HG03196 (cell line): Measurements from ENCODE around the gene ROBO3.

Source experiments
- ATAC-seq: cut with Tn5 transposase; IDR thresholded peaks from one replicate; pipeline ENCODE4 v1.9.1; 2021; ENCODE audit not compliant: unreplicated experiment

The ROBO3 gene

DNA sequence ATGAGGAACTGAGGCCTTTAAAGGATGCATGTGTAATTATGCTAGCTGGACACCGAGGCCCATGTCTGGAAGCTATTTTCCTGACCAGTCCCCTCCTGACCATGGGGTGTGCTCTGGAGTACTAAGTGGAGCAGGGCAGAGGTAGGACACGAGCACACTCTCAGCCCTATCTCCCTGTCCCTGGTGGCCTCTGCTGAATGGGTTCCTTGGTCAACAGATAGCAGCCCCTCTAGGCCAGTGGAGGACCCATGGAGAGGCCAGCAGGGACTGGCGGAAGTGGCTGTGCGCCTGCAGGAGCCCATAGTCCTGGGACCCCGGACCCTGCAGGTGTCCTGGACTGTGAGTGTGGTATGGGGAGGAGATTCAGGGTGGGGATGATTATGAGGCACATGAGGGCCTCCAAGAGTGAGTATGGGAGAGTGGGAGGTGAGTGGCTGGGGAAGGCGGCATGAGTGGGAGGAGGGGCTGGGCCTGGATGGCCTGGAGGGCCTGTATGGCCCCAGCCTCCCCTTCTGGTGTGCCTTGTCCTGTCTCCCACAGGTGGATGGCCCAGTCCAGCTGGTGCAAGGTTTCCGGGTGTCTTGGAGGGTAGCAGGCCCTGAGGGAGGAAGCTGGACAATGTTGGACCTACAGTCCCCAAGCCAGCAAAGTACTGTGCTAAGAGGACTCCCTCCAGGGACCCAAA, 9.5 kb downstream of the ROBO3 start:
- ATAC-seq, result no peak

DNA sequence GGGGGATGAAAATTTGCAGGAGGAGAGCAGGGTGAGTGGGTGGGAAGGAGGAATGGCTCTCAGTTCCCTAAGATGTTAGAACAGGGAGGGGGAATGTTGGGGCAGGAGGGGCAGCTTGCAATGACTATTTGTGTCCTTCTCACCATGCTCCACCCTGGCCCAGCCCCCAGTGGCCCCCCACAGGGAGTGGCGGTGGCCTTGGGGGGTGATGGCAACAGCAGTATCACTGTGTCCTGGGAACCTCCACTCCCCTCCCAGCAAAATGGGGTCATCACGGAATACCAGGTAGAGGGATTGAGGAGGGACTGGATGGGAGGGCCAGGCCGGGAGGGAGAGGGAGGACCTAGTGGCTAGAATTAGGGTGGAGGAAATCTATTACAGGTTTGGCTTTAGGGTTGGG, 10.2 kb downstream of the ROBO3 start:
- ATAC-seq, result no peak

DNA sequence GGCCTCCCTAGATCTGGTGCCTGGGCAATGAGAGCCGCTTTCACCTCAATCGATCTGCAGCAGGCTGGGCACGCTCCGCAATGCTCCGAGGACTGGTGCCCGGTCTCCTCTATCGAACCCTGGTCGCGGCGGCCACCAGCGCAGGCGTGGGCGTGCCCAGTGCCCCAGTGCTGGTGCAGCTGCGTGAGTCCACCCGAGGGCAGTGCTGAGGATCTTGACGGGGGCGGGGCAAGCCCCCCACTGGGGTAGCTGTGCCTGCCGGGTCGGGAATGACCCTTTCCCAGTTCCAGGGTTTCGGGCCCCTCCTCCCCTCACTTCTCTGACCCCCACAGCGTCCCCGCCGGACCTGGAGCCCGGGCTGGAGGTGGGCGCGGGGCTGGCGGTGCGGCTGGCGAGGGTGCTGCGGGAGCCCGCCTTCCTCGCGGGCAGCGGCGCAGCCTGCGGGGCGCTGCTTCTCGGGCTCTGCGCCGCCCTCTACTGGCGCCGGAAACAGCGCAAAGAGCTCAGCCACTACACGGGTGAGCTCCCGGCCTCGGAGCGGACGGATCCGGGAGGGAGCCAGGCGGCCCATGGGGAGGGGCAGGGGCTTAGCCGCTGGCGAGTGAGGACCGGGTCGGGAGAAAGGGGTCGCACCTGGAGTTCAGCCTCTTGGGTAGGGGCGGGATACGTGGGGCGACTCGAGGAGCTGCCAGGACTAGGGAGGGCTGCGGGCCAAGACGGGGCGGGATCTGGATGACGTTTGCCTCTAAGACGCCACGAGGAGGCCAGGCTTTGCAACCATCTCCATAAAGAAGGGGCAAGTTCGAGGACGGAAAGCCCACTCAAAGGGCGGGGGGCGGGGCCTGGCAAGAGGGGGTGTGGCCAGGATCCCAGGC, 10.9 kb downstream of the ROBO3 start:
- peak; percentile 90 for ATAC-seq

DNA sequence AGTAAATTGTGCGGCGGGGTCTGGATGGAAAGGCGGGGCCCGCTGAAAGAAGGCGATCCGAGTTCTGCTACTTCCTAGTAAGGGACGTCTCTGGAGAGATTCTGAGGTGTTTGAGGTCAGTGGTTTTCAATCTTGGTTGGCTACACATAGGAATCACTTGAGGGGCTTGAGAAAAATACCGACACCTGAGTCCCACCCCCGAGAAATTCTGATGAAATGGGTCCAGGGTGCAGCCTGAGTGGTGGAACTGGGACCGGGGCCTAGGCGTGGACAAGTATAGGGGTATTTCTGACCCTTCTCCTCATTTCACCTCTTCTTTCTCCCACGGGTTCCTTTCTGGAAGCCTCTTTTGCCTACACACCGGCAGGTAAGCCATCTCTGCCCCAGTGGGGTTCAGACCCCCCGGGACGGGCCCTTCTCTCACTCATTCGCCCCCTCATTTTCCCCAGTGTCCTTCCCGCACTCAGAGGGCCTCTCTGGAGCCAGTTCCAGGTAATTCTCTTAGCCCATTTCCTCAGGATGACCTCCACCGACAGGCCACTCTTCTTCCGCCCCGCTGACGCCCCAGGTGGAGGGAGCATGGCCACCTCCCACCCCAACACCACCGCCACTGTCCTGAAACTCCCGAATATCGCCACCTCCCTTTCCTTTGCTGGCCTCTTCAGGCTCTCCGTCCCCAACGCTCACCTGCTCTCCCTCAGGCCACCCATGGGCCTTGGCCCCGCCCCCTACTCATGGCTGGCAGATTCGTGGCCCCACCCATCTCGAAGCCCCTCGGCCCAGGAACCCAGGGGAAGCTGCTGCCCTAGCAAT, 11.8 kb downstream of the ROBO3 start:
- ATAC-seq, result no peak

DNA sequence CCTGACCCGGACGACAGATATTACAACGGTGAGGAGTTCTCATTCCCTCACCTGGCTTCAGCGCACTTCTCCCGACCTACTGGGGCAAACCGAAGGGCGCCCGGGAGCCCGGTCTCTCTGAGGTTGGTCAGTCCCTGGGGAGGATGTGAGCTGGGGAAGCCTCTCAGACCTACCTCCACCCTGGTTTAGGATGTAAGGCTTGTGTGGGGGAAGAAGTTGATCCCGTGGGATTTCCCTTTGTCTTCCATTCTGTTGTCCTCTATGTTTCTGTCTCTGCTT, 12.3 kb downstream of the ROBO3 start:
- no peak for ATAC-seq

DNA sequence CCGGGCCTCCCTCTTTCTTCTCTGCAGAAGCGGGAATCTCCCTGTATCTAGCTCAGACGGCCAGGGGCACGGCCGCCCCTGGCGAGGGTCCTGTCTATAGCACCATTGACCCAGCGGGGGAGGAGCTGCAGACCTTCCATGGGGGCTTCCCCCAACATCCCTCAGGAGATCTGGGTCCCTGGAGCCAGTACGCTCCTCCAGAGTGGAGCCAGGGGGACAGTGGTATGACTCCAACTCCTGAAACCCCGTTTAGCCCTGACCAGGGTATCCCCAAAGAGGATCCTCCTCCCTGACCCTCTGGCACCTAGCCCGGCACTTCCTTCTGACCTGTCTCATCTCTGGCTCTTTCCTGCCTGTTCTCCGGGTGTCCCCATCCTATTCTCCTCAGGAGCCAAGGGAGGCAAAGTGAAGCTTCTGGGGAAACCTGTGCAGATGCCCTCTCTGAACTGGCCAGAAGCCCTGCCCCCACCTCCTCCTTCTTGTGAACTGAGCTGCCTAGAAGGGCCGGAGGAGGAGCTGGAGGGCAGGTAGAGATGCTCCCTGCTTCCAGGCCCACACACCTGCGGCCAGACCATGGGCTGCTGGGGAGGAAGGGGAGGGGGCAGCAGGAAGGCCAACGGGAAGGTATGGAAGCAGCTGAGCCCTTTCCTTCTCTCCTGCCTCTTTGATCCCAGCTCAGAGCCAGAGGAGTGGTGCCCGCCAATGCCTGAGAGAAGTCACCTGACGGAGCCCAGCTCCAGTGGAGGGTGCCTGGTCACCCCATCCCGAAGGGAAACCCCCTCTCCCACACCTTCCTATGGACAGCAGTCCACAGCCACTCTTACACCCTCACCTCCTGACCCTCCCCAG, 12.9 kb downstream of the ROBO3 start:
- ATAC-seq, result no peak

DNA sequence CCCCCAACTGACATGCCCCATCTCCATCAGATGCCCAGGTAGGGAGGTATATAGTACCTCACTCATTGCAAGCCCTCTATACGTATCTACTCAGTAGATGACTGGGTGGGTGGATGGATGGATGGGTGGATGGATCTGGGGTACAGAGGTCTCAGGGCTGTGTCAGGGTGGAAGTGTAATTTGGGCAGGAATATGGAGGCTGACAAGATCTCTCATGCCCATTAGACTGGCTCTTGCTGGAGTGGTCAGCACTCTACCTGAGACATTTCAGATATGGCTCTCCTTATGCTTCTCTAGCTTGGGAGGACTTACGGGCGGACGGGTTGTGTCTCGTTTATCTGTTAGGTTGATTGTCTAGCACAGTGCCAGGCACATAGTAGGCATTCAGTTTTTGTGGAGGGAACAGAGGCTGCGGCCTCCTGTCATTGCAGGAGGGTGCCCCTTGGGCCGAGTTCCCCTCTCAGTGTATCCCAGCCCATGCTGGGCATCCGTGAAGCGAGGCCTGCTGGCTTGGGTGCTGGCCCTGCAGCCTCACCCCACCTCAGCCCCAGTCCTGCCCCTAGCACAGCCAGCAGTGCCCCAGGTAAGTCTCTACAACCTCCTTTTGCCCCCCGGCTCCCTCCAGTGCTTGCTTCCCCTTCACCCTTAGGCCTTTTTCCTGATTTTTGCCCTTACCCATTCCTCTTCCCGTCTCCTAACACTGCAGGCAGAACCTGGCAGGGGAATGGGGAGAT, 13.7 kb downstream of the ROBO3 start:
- ATAC-seq, result no peak

DNA sequence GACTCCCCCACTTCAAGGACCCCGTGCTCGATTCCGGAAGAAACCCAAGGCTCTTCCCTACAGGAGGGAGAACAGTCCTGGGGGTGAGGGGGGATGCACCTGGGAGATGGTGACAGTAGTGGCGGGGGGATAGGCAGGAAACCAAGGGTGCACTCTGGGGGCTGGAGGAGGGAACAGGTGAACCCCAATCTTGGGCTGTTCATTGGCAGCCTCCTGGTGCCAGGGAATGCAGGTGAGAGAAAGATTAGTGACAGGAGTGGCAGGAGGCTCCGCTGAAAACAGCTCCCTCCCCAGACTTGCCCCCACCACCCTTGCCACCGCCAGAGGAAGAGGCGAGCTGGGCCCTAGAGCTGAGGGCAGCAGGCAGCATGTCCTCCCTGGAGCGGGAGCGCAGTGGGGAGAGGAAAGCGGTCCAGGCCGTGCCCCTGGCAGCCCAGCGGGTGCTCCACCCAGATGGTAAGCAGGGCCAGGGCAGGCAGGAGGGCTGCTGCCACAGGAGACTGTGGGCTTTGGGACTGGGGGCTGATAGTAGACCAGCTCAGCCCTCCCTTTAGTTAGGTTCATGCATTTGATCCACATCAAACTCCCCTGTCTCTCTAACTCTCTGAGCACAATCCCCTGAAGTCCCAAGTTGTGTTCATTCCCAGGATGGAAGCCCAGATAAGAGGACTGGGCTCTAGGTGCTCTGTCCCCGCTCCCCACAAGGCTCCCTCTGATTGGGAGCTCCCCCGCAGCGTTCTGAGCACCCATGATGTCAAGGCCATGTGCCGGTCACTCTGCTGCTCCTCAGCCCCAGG, 14.5 kb downstream of the ROBO3 start:
- no peak for ATAC-seq

DNA sequence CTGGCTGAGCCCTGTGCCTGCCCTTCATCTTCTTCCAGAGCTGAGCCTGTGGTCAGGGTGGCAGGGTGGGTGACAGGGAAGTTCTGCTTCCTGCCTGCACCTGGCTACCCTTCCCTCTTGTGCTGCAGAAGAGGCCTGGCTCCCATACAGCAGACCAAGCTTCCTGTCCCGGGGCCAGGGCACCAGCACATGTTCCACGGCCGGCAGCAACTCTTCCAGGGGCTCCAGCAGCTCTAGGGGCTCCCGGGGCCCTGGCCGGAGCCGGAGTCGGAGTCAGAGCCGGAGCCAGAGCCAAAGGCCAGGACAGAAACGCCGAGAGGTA, 15.0 kb downstream of the ROBO3 start:
- no peak for ATAC-seq

DNA sequence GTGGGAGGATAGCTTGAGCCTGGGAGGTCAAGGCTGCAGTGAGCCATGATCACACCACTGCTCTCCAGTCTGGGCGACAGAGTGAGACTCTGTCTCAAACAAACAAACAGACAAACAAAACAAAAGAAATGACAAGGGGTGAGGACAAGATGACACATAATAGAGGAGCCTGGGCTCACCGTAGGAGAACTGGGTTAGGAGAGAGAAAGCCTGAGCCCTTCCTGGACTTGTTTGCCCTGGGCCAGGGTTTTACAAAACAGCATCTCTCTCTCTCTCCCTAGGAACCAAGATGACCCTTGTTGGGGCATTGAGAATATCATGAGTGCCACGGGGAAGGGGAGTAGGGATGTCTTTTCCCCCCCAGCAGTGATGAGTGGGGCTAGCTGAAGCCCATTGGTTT, 15.7 kb downstream of the ROBO3 start:
- ATAC-seq, result no peak

DNA sequence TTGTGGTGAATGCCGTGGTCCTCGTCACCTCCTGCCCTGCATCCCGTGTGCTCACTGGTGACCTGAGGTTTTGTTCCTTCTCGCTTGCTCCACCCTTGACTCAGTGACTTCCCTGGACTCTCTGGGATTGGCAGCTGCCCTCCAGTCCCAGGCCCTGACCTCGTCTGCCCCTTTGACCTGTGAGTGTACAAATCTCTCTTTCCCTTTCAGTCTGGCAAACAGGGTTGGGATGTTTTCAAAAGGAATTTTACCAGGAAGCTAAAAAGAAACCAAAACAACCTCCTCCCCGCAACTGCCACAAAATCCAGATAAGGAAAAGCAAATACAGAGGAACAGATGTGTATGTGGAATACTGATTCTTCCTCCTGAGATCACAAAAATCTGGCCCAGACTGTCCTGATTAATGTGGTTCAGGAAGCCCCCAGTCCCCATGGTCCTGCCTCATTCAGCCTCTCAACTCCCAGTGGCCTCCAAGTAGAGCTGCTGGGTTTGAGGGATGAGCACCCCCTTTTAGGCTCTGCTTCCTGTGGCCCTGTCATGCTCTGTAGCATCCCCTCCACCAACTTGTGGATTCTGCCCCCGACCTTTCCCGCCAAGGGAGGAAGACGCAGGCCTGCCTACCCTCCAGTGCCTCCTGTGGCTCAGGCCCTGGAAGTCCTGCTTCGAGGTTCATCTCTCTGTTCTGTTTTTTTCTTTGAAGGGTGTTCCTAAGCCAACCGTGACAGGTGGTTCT, 17.3 kb downstream of the ROBO3 start:
- no peak for ATAC-seq

DNA sequence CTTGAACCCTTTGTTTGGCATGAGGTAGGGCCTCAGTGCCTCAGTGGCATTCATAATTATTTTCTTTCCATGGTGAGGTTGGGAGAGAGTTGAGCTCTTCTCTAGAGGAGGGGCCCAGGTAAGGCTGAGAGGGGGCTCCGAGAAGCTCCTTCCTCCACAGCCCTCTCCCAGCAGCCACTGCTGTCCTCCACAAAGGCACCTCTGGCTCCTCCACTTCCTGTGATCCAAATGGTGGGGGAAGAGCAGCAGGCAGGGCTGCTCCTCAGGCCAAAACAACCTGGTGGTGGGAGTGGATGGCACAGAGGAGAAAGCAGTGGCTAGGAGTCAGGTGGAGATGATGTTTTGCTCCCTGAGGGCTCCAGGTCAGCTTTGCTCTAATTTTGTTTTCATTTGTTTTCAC, 19.1 kb downstream of the ROBO3 start:
- no peak for ATAC-seq

DNA sequence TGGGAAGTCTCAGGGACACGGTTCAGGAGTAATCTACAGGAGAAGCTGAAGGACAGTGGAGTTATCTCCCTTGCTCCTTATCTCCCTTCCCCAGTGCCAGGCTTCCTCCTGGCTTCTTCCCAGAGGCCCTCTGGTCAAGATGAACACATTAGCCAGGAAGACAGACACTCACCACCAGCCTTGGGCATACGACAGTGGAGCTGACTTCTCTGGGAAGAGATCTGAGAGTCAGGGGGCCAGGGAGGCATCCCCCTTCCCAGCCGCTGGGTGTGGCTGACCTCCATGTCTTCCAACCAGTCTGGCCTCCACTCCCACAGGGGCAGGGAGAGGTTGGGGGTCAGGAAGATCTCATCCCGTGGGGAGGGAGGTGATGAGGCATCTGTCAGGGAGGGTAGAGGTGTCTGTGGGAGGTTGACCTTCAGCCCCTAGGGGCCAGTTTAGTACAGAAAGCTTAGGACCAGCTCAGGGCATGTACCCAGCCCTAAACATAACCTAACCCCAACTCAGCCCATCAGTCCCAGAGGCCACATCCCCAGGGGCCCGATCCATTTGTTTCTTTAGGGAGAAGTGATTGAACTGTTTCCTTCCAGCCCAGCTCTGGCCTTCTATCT, 19.7 kb downstream of the ROBO3 start:
- ATAC-seq, result no peak

DNA sequence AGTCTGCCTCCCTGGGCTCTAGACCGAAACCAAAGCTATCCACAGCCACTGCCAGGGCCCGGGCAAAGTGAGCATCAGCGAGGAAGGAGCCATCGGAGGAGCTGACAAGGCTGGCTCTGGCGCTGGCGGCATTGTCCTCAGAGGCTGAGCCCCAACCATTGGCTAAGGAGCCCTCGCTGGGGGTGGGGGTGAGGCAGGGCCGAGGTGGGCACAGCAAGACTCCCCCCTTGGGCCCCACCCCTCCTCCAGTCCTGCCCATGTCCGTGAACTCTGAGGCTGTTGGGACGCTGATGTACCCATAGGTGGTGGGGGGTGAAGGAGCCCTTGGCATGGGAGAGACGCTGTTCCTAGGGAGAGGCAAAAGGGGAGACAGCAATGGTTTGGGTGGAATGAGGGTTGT, 21.2 kb downstream of the ROBO3 start:
- ATAC-seq, result no peak

DNA sequence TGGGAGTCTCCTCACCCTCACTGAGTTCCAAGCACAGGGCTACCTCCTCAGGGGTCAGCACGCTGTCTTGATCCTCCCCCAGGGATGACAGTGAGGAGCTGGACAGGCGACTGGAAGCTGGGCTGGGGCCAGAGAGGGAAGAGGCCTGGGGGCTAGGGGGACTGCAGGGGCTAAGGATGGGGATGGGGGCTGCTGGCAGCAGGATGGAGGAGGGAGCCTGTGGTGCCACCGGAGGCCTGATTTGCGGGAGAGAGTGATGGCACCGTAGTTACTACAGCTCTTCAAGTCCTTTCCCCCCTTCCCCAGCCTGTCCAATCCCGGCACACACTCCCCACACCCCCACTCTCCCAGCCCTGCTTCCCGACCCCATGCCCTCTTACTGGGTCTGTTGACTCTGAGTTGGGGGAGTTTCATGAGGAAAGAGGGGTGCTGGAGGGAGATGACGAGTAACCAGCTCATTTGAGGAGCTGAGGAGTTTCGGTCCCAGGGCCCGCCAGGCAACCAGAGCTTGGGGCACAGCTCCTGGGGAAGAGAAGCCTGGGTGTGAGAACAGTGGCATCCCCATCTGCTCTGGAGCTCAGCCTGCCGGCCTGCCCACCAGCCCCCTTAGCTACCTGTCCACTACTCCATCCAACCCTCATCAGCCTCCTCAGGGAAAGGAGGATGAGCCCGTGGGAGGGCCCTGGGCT, 21.9 kb downstream of the ROBO3 start:
- no peak for ATAC-seq

DNA sequence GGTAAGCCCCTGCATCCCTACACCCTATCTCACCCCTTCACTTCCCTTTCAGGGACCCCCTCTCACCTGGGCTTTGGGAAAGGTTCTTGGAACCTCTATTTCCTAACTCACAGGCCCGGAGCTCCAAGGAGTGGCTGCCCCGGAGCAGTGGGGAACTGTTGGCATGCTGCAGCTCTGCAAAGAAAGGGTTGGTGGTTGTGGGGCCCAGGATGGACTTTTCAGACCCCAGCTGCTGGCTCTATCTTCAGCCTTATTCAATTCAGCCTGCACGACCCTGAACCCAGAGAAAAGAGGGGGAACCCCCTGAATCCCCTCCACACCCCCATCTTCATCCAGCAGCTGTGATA, 22.4 kb downstream of the ROBO3 start:
- no peak for ATAC-seq

DNA sequence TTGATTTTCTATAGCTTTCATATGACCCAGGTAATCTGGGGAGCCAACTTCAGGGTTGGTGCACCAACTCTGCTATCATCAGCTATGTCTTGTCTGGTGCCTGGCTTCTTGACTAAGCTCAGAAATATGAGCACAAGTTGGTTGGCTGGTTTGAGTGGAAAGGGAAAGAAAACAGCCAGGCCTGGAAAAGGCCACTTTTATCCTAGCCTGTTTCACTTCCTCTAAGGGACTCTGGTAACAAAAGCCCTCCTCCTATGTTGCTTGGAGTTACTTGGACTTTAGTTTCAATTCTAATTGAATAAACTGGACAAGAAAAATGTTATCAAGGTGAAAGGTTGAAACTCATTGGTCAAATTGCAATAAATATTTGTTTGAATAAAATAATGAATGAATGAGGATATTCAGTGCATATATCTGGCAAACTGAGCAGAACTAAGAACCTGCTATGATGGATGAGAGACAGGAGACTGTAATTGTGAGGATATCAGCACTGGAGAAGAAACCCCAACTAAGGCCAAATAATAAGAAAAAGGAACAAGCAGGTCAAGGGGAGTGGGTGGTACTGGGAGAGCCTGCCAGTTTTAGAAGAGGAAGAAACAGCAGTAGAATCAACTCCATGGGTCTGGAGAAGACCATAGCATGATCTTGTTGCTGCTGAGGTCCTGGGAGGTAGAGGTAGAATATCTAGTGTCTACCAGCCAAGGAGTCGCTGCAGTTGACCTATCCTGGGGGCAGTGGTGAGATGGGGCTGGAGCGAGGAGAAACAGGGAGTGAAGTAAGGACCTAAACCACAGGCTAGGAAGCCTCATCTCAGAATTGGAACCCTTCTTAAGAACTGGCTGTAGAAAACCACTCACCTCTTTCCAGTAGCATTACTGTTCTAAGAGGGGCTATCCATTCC, 24.2 kb downstream of the ROBO3 start:
- ATAC-seq, result no peak
